Upper lobe of left lung (tissue), 6 donors: ENCODE results near the gene MRPL34. TPM values are rescaled to one million over a fixed set of nuclear protein-coding genes. Genes with fewer than 3 reads are reported as not detected.
A peak's percentile ranks its signal among the peaks of the same experiment; 100 is the strongest.

ENCODE experiments used
- ATAC-seq, 2 donors: fragments of 200-7000 bp; cut with Tn5 transposase; one replicate each; pipeline ENCODE4 v1.9.1; 2022; ENCODE audit warnings: mild to moderate bottlenecking in 2 of 2, moderate library complexity in 2 of 2; ENCODE audit not compliant: low FRiP score in 2 of 2
- DNase-seq, 2 donors: peaks; one replicate each; pipeline ENCODE4 v3.0.0-alpha.2; 2019 to 2020
- H3K27ac ChIP-seq, 4 donors: fragments of 200-600 bp; sonication (generic); one replicate each; pipeline ENCODE4 v1.5.1; 2016 to 2019
- H3K27me3 ChIP-seq, 4 donors: fragments of 200-600 bp; sonication (generic); one replicate each; pipeline ENCODE4 v1.5.1; 2017 to 2019
- H3K36me3 ChIP-seq, 4 donors: fragments of 200-600 bp; sonication (generic); one replicate each; pipeline ENCODE4 v1.5.1; 2016 to 2019
- H3K4me1 ChIP-seq, 4 donors: fragments of 200-600 bp; sonication (generic); one replicate each; pipeline ENCODE4 v1.5.1; 2018 to 2019
- H3K4me3 ChIP-seq, 4 donors: fragments of 200-600 bp; sonication (generic); one replicate each; pipeline ENCODE4 v1.5.1; 2017 to 2019; ENCODE audit warnings: mild to moderate bottlenecking in 2 of 4, moderate library complexity in 1 of 4
- H3K9me3 ChIP-seq, 4 donors: fragments of 200-600 bp; sonication (generic); one replicate each; pipeline ENCODE4 v1.5.1; 2018 to 2019
- CTCF ChIP-seq, 6 experiments: fragments of 450-650 bp in 4 of 6; fragments of 200-600 bp in 2 of 6; sonication (generic) in 2 of 6; IDR thresholded peaks; one replicate each; pipeline ENCODE4 v1.5.1; 2016 to 2019; ENCODE audit warnings: antibody characterized with exemption in 6 of 6
- EP300 ChIP-seq, 4 donors: sonication (generic); formaldehyde crosslinking; IDR thresholded peaks; one replicate each; pipeline ENCODE4 v1.5.1; 2017; ENCODE audit warnings: antibody characterized with exemption in 4 of 4, control low read depth in 2 of 4
- POLR2A ChIP-seq, 4 donors: fragments of 450-650 bp; IDR thresholded peaks; one replicate each; pipeline ENCODE4 v1.5.1; 2016 to 2017; ENCODE audit warnings: antibody characterized with exemption in 4 of 4, mild to moderate bottlenecking in 2 of 4
- POLR2AphosphoS5 ChIP-seq, 2 donors: sonication (generic); formaldehyde crosslinking; IDR thresholded peaks; one replicate each; pipeline ENCODE4 v1.5.1; 2017; ENCODE audit warnings: antibody characterized with exemption in 2 of 2
- WGBS, 2 donors: methylation state at CpG; one replicate each; pipeline ENCODE4 v1.1.5; 2017 to 2018; 5-methylcytosine and 5-hydroxymethylcytosine counted together
- total RNA-seq, 6 donors: library from RNA; depleted of rRNA in 4 of 6; stranded (reverse); fragments of >200 nt in 4 of 6; gene quantifications; one replicate each; pipeline versions ENCODE4 v1.1.0 to v1.2.1, GENCODE V29; 2016 to 2021
- donor health status: DM: no; HTN: no; CAD: no; lungs with moderate emphysema.
- donor health status: DM: no; HTN: yes; CAD: no; lungs with severe emphysema.

The MRPL34 gene
- total RNA-seq, 6 donors from 2014 or later, result 98.3 to 176 (median 122) TPM

GRCh38 chr19:17332360-17332676 lies 26.6 kb downstream of the MRPL34 start:
- WGBS, 2 donors, result 93 to 95% methylated on average over 8 of the region's 8 CpGs
- DNase-seq (no peak), ATAC-seq (no peak)
- no peak for TF ChIP-seq CTCF (IDR thresholded peaks at IDR 0.05)
- TF ChIP-seq POLR2A (IDR thresholded peaks at IDR 0.05), result no peak
- no peak for TF ChIP-seq POLR2AphosphoS5 (IDR thresholded peaks at IDR 0.05)
- no peak for TF ChIP-seq EP300 (IDR thresholded peaks at IDR 0.05)
- Histone ChIP-seq H3K36me3 (no peaks in the 10 kb centered on the region), H3K27ac (no peak overlapping the region), H3K4me3 (no peak overlapping the region), H3K4me1 (peaks cover 27 to 54% (median 38%) of the 10 kb centered on the region in 4 donors), H3K27me3 (peaks cover 0 to 9% (median 2%) of the 10 kb centered on the region in 4 donors), H3K9me3 (no peaks in the 10 kb centered on the region)

GRCh38 chr19:17332677-17333581 lies 27.3 kb downstream of the MRPL34 start:
- Histone ChIP-seq H3K36me3 (no peaks in the 10 kb centered on the region), H3K9me3 (no peaks in the 10 kb centered on the region), H3K27me3 (peaks cover 0 to 9% (median 2%) of the 10 kb centered on the region in 4 donors), H3K4me3 (no peak overlapping the region), H3K27ac (no peak overlapping the region), H3K4me1 (peaks cover 28 to 59% (median 41%) of the 10 kb centered on the region in 4 donors)
- 95% methylated on average over 43 to 45 of the region's 45 CpGs for WGBS, 2 donors
- DNase-seq (peak in 1 of 2 donors; percentile 82), ATAC-seq (no peak)
- no peak for TF ChIP-seq POLR2A (IDR thresholded peaks at IDR 0.05)
- TF ChIP-seq EP300 (IDR thresholded peaks at IDR 0.05), result no peak
- TF ChIP-seq POLR2AphosphoS5 (IDR thresholded peaks at IDR 0.05), result no peak
- TF ChIP-seq CTCF (IDR thresholded peaks at IDR 0.05), result no peak

- Histone ChIP-seq H3K9me3 (no peaks in the 10 kb centered on the region), H3K27me3 (peaks cover 0 to 5% (median 2%) of the 10 kb centered on the region in 4 donors), H3K4me1 (peaks cover 29 to 59% (median 41%) of the 10 kb centered on the region in 4 donors), H3K36me3 (no peaks in the 10 kb centered on the region), H3K4me3 (peak overlapping the region; percentile 55 to 82 (median 72)), H3K27ac (peak overlapping the region; percentile 26 to 86 (median 52))
- ATAC-seq, result peak in 1 of 2 donors; percentile 4
- DNase-seq, result peak; percentile 48 to 69
- no peak for TF ChIP-seq EP300 (IDR thresholded peaks at IDR 0.05)
- peak in 1 of 4 donors; percentile 14 for TF ChIP-seq POLR2A (IDR thresholded peaks at IDR 0.05)
- TF ChIP-seq POLR2AphosphoS5 (IDR thresholded peaks at IDR 0.05), result no peak
- TF ChIP-seq CTCF (IDR thresholded peaks at IDR 0.05), result no peak
- WGBS, 2 donors, result 37 to 50% methylated on average over 21 to 30 of the region's 52 CpGs
Measured at GRCh38 chr19:17333611-17334413, 28.1 kb downstream of the MRPL34 start.

GRCh38 chr19:17334414-17335409 lies 29.0 kb downstream of the MRPL34 start, which contains the start of gene ANO8:
Gene ANO8 (minus strand): TSS chr19:17334855. CDS start chr19:17334670, 185 bp downstream.
- no peaks in the 10 kb centered on the region for H3K9me3 ChIP-seq

More at GRCh38 chr19:17334414-17335409, 29.0 kb downstream of the MRPL34 start, which contains the start of gene ANO8:
- no peaks in the 10 kb centered on the region for H3K27me3 ChIP-seq
- ATAC-seq, result peak; percentile 83 to 89
- no peaks in the 10 kb centered on the region for H3K36me3 ChIP-seq
- TF ChIP-seq EP300 (IDR thresholded peaks at IDR 0.05), result no peak
- TF ChIP-seq POLR2A (IDR thresholded peaks at IDR 0.05), result peak in 2 of 4 donors; percentile 37 to 50
- peak; percentile 34 to 70 for TF ChIP-seq POLR2AphosphoS5 (IDR thresholded peaks at IDR 0.05)
- peak in 4 of 6 experiments; percentile 8 to 19 (median 10) for TF ChIP-seq CTCF (IDR thresholded peaks at IDR 0.05)
- peak; percentile 95 to 96 for DNase-seq
- peak within 1 kb of the TSS; percentile 30 to 86 (median 52) for H3K27ac ChIP-seq
- peak within 1 kb of the TSS; percentile 55 to 91 (median 80) for H3K4me3 ChIP-seq
- H3K4me1 ChIP-seq, result peaks cover 29 to 52% (median 35%) of the 10 kb centered on the region in 4 donors
- 5 to 7% methylated on average over 23 to 42 of the region's 86 CpGs for WGBS, 2 donors
